HL-60 (cell line): ENCODE data around the gene GEN1.

ENCODE experiments used
- SPI1 ChIP-seq: IDR thresholded peaks from 2 replicates; pipeline ENCODE4 v1.6.1; 2012; ENCODE audit warnings: low read depth, mild to moderate bottlenecking, borderline replicate concordance
- TF ChIP-seq, protein P1 (sequence below): IDR thresholded peaks from 2 replicates; pipeline ENCODE4 v1.6.1; 2012; ENCODE audit warnings: low read depth; ENCODE audit not compliant: insufficient replicate concordance

DNA sequence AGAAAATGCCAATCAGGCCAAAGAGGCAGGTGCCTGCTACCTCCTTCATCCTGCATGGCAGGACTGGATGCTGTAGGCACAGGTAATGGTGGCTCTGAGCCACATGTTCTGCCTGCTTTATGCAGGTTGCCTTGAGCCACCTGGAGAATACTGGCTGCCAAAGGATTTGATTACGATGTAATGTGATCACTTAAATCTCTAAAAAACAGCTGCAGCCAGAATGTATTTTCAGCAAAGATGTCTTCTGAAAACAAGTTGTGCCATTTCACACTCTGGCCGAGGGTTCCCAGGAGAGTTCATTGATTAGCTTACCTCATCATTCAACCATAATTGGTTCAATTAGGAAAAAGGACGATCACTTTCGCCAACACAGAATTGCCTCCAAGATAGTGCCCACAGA lies 44.4 kb downstream of the GEN1 start:
- TF ChIP-seq, protein P1, sequence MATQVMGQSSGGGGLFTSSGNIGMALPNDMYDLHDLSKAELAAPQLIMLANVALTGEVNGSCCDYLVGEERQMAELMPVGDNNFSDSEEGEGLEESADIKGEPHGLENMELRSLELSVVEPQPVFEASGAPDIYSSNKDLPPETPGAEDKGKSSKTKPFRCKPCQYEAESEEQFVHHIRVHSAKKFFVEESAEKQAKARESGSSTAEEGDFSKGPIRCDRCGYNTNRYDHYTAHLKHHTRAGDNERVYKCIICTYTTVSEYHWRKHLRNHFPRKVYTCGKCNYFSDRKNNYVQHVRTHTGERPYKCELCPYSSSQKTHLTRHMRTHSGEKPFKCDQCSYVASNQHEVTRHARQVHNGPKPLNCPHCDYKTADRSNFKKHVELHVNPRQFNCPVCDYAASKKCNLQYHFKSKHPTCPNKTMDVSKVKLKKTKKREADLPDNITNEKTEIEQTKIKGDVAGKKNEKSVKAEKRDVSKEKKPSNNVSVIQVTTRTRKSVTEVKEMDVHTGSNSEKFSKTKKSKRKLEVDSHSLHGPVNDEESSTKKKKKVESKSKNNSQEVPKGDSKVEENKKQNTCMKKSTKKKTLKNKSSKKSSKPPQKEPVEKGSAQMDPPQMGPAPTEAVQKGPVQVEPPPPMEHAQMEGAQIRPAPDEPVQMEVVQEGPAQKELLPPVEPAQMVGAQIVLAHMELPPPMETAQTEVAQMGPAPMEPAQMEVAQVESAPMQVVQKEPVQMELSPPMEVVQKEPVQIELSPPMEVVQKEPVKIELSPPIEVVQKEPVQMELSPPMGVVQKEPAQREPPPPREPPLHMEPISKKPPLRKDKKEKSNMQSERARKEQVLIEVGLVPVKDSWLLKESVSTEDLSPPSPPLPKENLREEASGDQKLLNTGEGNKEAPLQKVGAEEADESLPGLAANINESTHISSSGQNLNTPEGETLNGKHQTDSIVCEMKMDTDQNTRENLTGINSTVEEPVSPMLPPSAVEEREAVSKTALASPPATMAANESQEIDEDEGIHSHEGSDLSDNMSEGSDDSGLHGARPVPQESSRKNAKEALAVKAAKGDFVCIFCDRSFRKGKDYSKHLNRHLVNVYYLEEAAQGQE: no peak
- TF ChIP-seq SPI1: no peak
